PC-9 (cell line): ENCODE results near the gene RIMKLB. TPM values are rescaled to one million over a fixed set of nuclear protein-coding genes. Genes with fewer than 3 reads are reported as not detected.

Experiments used
- BruUV-seq: library from RNA; stranded (reverse); fragments of 400-500 nt; replicated peaks from 2 replicates; lab custom pipeline; 2021; lab: Mats Ljungman, UMichigan
- CTCF ChIA-PET: fragments of 300-600 bp; sonication (Branson Sonifier 250); formaldehyde crosslinking; loops from one replicate; lab custom pipeline; 2022; ENCODE audit warnings: antibody characterized with exemption; lab: Charles Lee
- POLR2A ChIA-PET: fragments of 300-600 bp; sonication (Branson Sonifier 250); formaldehyde crosslinking; loops from one replicate; lab custom pipeline; 2022; ENCODE audit warnings: antibody characterized with exemption; ENCODE audit not compliant: unreplicated experiment; lab: Charles Lee
- DNase-seq, 2 experiments: peaks; one replicate each; pipeline versions ENCODE4 v3.0.0 to v3.0.0-alpha.2; 2015 to 2022; ENCODE audit warnings: mixed read lengths in 1 of 2
- H2AFZ ChIP-seq: fragments of 200-600 bp; sonication (generic); 2 replicates; pipeline ENCODE4 v1.8.1; 2017; ENCODE audit warnings: antibody characterized with exemption
- H3F3A ChIP-seq: fragments of 200-600 bp; sonication (generic); 2 replicates; pipeline ENCODE4 v1.8.1; 2017; ENCODE audit warnings: antibody characterized with exemption, mild to moderate bottlenecking, low read depth; ENCODE audit not compliant: insufficient read depth
- H3K27ac ChIP-seq: fragments of 200-600 bp; sonication (generic); 2 replicates; pipeline ENCODE4 v1.6.1; 2016; ENCODE audit warnings: mixed run types
- H3K27me3 ChIP-seq: fragments of 200-600 bp; sonication (generic); 2 replicates; pipeline ENCODE4 v1.6.1; 2016; ENCODE audit warnings: low read depth, mixed run types; ENCODE audit not compliant: insufficient read depth
- H3K36me3 ChIP-seq: fragments of 200-600 bp; sonication (generic); 2 replicates; pipeline ENCODE4 v1.6.1; 2016; ENCODE audit warnings: low read depth, mixed run types
- H3K4me1 ChIP-seq: fragments of 200-600 bp; sonication (generic); replicated peaks from 2 replicates; pipeline ENCODE4 v1.6.1; 2016; ENCODE audit warnings: mixed run types; ENCODE audit not compliant: insufficient read depth
- H3K4me2 ChIP-seq: fragments of 200-600 bp; sonication (generic); 2 replicates; pipeline ENCODE4 v1.6.1; 2017; ENCODE audit warnings: mixed run types
- H3K4me3 ChIP-seq: fragments of 200-600 bp; sonication (generic); 2 replicates; pipeline ENCODE4 v1.6.1; 2016; ENCODE audit warnings: mixed run types
- H3K79me2 ChIP-seq: fragments of 200-600 bp; sonication (generic); 2 replicates; pipeline ENCODE4 v1.6.1; 2017; ENCODE audit warnings: low read depth, mixed run types
- H3K9me2 ChIP-seq: fragments of 200-600 bp; sonication (generic); 2 replicates; pipeline ENCODE4 v1.8.1; 2017; ENCODE audit warnings: mild to moderate bottlenecking; ENCODE audit not compliant: insufficient read depth
- H3K9me3 ChIP-seq: fragments of 200-600 bp; sonication (generic); 2 replicates; pipeline ENCODE4 v1.8.1; 2016; ENCODE audit warnings: low read depth; ENCODE audit not compliant: insufficient read depth
- H4K20me1 ChIP-seq: fragments of 200-600 bp; sonication (generic); 2 replicates; pipeline ENCODE4 v1.8.1; 2017; ENCODE audit not compliant: insufficient read depth
- CTCF ChIP-seq: fragments of 200-600 bp; sonication (generic); conservative IDR thresholded peaks from 2 replicates; pipeline ENCODE4 v1.6.1; 2017; ENCODE audit warnings: mixed run types, antibody characterized with exemption, mild to moderate bottlenecking, moderate library complexity
- EZH2 ChIP-seq: fragments of 200-600 bp; sonication (generic); IDR thresholded peaks from 2 replicates; pipeline ENCODE4 v1.8.0; 2017; ENCODE audit warnings: antibody characterized with exemption, low read depth
- intact Hi-C: fragments of 100-400 bp; cut with micrococcal nuclease; formaldehyde crosslinking; loops from one replicate; pipeline ENCODE4 v1.10.0; 2022; ENCODE audit not compliant: unreplicated experiment
- total RNA-seq: library from RNA; stranded (reverse); gene quantifications from 2 replicates; pipeline ENCODE4 v1.2.3, GENCODE V29; 2021

The RIMKLB gene
- total RNA-seq, 1 experiment from 2014 or later: 64.8 TPM

- CTCF ChIA-PET: no interaction called here
These were observed 81.5 kb downstream of the RIMKLB start for GRCh38 chr12:8779281-8779680.

GRCh38 chr12:8779862-8780261 is 82.1 kb downstream of the RIMKLB start:
- no peak for DNase-seq

More at GRCh38 chr12:8779281-8779680, 81.5 kb downstream of the RIMKLB start:
- Histone ChIP-seq H3K4me2 (no peak overlapping the region), H4K20me1 (no peaks in the 10 kb centered on the region), H3K36me3 (no peaks in the 10 kb centered on the region), H3K27me3 (no peaks in the 10 kb centered on the region), H3K4me1 (no peaks in the 10 kb centered on the region), H3K9me3 (no peaks in the 10 kb centered on the region), H3K79me2 (no peaks in the 10 kb centered on the region), H3K27ac (no peak overlapping the region), H3K4me3 (no peak overlapping the region), H3F3A (peaks cover 2% of the 10 kb centered on the region; the same call in 1 of the 2 replicates), H3K9me2 (no peaks in the 10 kb centered on the region; the same call in 1 of the 2 replicates), H2AFZ (no peak overlapping the region)
- POLR2A ChIA-PET: no interaction called here
- no TSS peak for BruUV-seq
- DNase-seq: no peak
- no peak for TF ChIP-seq EZH2
- no peak for TF ChIP-seq CTCF
- intact Hi-C loops: no loop called here

GRCh38 chr12:8780389-8780788 is 82.6 kb downstream of the RIMKLB start:
- TF ChIP-seq CTCF (peak; percentile 53; the same call in 1 of the 2 replicates), EZH2 (no peak)
- no TSS peak for BruUV-seq
- H3K27ac ChIP-seq: no peak overlapping the region
- no peak overlapping the region for H3K4me2 ChIP-seq
- no peaks in the 10 kb centered on the region for H3K27me3 ChIP-seq
- H3K9me3 ChIP-seq: no peaks in the 10 kb centered on the region
- intact Hi-C loops: loop anchor here (1.0 to 5.0 kb wide), 4 partner anchors 80 to 258 kb away; no protein-coding TSS in a partner anchor
- POLR2A ChIA-PET: no interaction called here
- H3K36me3 ChIP-seq: no peaks in the 10 kb centered on the region
- H3F3A ChIP-seq: no peaks in the 10 kb centered on the region
- CTCF ChIA-PET: interaction anchor here (0.9 kb wide), 1 partner anchor 80 kb away, joined by 3 read pairs; no protein-coding TSS in a partner anchor
- no peaks in the 10 kb centered on the region for H3K4me1 ChIP-seq
- H3K9me2 ChIP-seq: no peaks in the 10 kb centered on the region; the same call in 1 of the 2 replicates
- no peak overlapping the region for H3K4me3 ChIP-seq
- DNase-seq: peak; percentile 20 to 46
- no peak overlapping the region for H2AFZ ChIP-seq
- H3K79me2 ChIP-seq: no peaks in the 10 kb centered on the region
- H4K20me1 ChIP-seq: no peaks in the 10 kb centered on the region

More at GRCh38 chr12:8779862-8780261, 82.1 kb downstream of the RIMKLB start:
- Histone ChIP-seq H4K20me1 (no peaks in the 10 kb centered on the region), H3K4me2 (no peak overlapping the region), H3K27me3 (no peaks in the 10 kb centered on the region), H2AFZ (no peak overlapping the region), H3K36me3 (no peaks in the 10 kb centered on the region), H3K4me3 (no peak overlapping the region), H3K27ac (no peak overlapping the region), H3K79me2 (no peaks in the 10 kb centered on the region), H3K9me2 (no peaks in the 10 kb centered on the region; the same call in 1 of the 2 replicates), H3K9me3 (no peaks in the 10 kb centered on the region), H3K4me1 (no peaks in the 10 kb centered on the region), H3F3A (no peaks in the 10 kb centered on the region)
- no peak for TF ChIP-seq CTCF
- no peak for TF ChIP-seq EZH2
- no TSS peak for BruUV-seq
- intact Hi-C loops: loop anchor here (1.0 to 5.0 kb wide), 4 partner anchors 80 to 259 kb away; no protein-coding TSS in a partner anchor
- CTCF ChIA-PET: interaction anchor here (0.9 kb wide), 1 partner anchor 80 kb away, joined by 3 read pairs; no protein-coding TSS in a partner anchor
- POLR2A ChIA-PET: no interaction called here
